ENCODE measurements around the gene SLC25A51. TPM values are rescaled to one million over a fixed set of nuclear protein-coding genes. Genes with fewer than 3 reads are reported as not detected.

Gene SLC25A51
- total RNA-seq, 1 experiment from 2014 or later, result 9.3 TPM

GRCh38 chr9:37928552-37929430, 24.9 kb upstream of the SLC25A51 start:
- intact Hi-C loops (cut with micrococcal nuclease; ENCODE audit: unreplicated experiment), result no loop called here
- Mint-ChIP-seq H3K4me3 (ENCODE audit: low read depth, unreplicated experiment) (no peak overlapping the region), H3K27me3 (ENCODE audit: unreplicated experiment) (no peaks in the 10 kb centered on the region), H3K9me3 (ENCODE audit: low read depth, unreplicated experiment) (no peaks in the 10 kb centered on the region), H3K4me1 (ENCODE audit: low read depth, unreplicated experiment) (no peaks in the 10 kb centered on the region), H3K36me3 (ENCODE audit: insufficient read depth, unreplicated experiment) (no peaks in the 10 kb centered on the region), H3K27ac (ENCODE audit: unreplicated experiment) (no peak overlapping the region)
- CTCF ChIA-PET, result no interaction called here
- TF ChIP-seq, protein P1, sequence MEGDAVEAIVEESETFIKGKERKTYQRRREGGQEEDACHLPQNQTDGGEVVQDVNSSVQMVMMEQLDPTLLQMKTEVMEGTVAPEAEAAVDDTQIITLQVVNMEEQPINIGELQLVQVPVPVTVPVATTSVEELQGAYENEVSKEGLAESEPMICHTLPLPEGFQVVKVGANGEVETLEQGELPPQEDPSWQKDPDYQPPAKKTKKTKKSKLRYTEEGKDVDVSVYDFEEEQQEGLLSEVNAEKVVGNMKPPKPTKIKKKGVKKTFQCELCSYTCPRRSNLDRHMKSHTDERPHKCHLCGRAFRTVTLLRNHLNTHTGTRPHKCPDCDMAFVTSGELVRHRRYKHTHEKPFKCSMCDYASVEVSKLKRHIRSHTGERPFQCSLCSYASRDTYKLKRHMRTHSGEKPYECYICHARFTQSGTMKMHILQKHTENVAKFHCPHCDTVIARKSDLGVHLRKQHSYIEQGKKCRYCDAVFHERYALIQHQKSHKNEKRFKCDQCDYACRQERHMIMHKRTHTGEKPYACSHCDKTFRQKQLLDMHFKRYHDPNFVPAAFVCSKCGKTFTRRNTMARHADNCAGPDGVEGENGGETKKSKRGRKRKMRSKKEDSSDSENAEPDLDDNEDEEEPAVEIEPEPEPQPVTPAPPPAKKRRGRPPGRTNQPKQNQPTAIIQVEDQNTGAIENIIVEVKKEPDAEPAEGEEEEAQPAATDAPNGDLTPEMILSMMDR (IDR thresholded peaks at IDR 0.05; ENCODE audit: unreplicated experiment), result no peak
- BruUV-seq (replicated peaks), result no TSS peak
- no peak for DNase-seq

DNA sequence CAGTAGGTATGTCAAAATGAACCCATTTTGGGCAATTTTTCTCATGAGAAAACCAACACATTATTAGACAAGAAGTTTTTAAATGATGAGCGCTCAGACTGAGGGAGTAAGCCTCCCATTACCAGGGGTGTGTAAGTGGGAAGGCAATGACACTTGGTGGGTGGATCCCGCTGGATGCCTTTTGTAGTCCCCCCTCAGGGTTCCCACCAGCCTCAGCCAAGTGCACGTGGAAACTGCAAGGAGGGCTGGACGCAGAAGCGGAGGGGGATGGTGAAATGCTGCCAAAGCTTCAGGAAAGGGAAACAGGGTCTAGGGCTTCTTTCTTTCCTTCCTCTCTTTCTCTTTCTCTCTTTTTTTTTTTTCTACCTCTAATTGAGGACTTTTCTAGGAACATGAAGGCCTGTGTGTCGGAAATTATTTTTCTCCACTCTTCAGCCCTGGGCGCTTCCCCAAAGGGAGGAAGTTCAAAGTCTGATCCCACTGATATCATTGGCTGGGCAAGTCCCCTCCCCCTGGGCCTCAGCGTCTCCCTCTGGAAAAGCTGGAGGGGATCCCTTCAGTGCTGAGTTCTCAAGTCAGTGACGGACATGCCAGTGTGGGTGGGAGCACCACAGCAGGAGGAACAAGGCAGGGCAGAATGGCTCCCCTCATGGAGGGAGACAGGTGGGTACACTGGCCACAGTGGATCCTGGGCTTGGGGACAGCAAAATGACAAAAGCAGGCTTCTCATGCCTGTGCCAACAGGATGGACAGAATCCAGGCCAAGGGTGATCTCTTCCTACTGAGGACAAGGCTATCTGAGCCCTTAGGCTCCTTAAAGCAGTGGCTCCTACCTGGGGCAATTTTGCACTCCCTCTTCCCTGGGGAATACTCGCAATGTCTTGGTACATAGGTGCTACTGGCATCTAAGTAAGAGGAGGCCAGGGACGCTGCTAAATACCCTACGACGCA, 23.9 kb upstream of the SLC25A51 start:
- H3K27ac Mint-ChIP-seq (ENCODE audit: unreplicated experiment), result no peak overlapping the region
- no peaks in the 10 kb centered on the region for H3K4me1 Mint-ChIP-seq (ENCODE audit: low read depth, unreplicated experiment)
- TF ChIP-seq, protein P1 (IDR thresholded peaks at IDR 0.05; ENCODE audit: unreplicated experiment), result no peak
- no TSS peak for BruUV-seq (replicated peaks)
- no peaks in the 10 kb centered on the region for H3K36me3 Mint-ChIP-seq (ENCODE audit: insufficient read depth, unreplicated experiment)
- CTCF ChIA-PET, result no interaction called here
- no peaks in the 10 kb centered on the region for H3K27me3 Mint-ChIP-seq (ENCODE audit: unreplicated experiment)
- no peak overlapping the region for H3K4me3 Mint-ChIP-seq (ENCODE audit: low read depth, unreplicated experiment)
- H3K9me3 Mint-ChIP-seq (ENCODE audit: low read depth, unreplicated experiment), result no peaks in the 10 kb centered on the region
- intact Hi-C loops (cut with micrococcal nuclease; ENCODE audit: unreplicated experiment), result no loop called here
- DNase-seq, result no peak

GRCh38 chr9:37927132-37927531, 23.2 kb upstream of the SLC25A51 start:
- Mint-ChIP-seq H3K36me3 (ENCODE audit: insufficient read depth, unreplicated experiment) (no peaks in the 10 kb centered on the region), H3K27ac (ENCODE audit: unreplicated experiment) (no peak overlapping the region)
- CTCF ChIA-PET, result no interaction called here

GRCh38 chr9:37926737-37927118, 22.8 kb upstream of the SLC25A51 start:
- H3K4me3 Mint-ChIP-seq (ENCODE audit: low read depth, unreplicated experiment), result no peak overlapping the region
- intact Hi-C loops (cut with micrococcal nuclease; ENCODE audit: unreplicated experiment), result no loop called here

More at GRCh38 chr9:37927132-37927531, 23.2 kb upstream of the SLC25A51 start:
- intact Hi-C loops (cut with micrococcal nuclease; ENCODE audit: unreplicated experiment), result no loop called here
- Mint-ChIP-seq H3K4me3 (ENCODE audit: low read depth, unreplicated experiment) (no peak overlapping the region), H3K27me3 (ENCODE audit: unreplicated experiment) (no peaks in the 10 kb centered on the region), H3K9me3 (ENCODE audit: low read depth, unreplicated experiment) (no peaks in the 10 kb centered on the region), H3K4me1 (ENCODE audit: low read depth, unreplicated experiment) (no peaks in the 10 kb centered on the region)
- TF ChIP-seq, protein P1 (IDR thresholded peaks at IDR 0.05; ENCODE audit: unreplicated experiment), result no peak
- no TSS peak for BruUV-seq (replicated peaks)
- no peak for DNase-seq

More at GRCh38 chr9:37926737-37927118, 22.8 kb upstream of the SLC25A51 start:
- no peak for DNase-seq
- TF ChIP-seq, protein P1 (IDR thresholded peaks at IDR 0.05; ENCODE audit: unreplicated experiment), result no peak
- Mint-ChIP-seq H3K36me3 (ENCODE audit: insufficient read depth, unreplicated experiment) (no peaks in the 10 kb centered on the region), H3K27me3 (ENCODE audit: unreplicated experiment) (no peaks in the 10 kb centered on the region), H3K27ac (ENCODE audit: unreplicated experiment) (no peak overlapping the region), H3K4me1 (ENCODE audit: low read depth, unreplicated experiment) (no peaks in the 10 kb centered on the region), H3K9me3 (ENCODE audit: low read depth, unreplicated experiment) (no peaks in the 10 kb centered on the region)
- CTCF ChIA-PET, result no interaction called here
- no TSS peak for BruUV-seq (replicated peaks)
